Fibroblast of skin of back (primary cell): ENCODE results near the gene PCDH17.

Source experiments
- DNase-seq: peaks from one replicate; pipeline ENCODE4 v3.0.0-alpha.2; 2013

PCDH17 gene

GRCh38 chr13:57637515-57637914 lies 6.0 kb downstream of the PCDH17 start:
- DNase-seq: no peak

- DNase-seq: no peak
Measured at GRCh38 chr13:57638186-57638890, 6.8 kb downstream of the PCDH17 start.

GRCh38 chr13:57640607-57641006 lies 9.1 kb downstream of the PCDH17 start:
- no peak for DNase-seq

DNA sequence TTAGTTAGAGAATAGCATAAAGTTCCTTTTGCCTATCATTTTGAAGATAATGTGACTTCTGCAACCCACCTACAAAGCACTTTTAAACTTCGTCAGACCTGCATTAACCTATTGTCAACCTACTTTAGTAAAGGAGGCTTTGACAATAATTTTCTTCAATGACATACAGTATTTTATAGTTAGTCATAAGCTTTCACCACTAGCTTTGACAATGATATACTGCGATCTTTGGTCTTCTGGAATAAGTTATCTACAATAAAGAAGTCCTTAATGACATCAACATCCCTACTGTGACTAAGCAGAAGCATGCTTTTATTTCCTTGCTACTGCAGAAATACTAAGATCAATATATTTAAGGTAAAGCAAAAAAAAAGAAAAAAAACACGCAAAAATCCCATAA lies 9.5 kb downstream of the PCDH17 start:
- DNase-seq: no peak

- no peak for DNase-seq
Measured at GRCh38 chr13:57644106-57644505, 12.6 kb downstream of the PCDH17 start.

GRCh38 chr13:57653229-57653989 lies 21.9 kb downstream of the PCDH17 start:
- DNase-seq: no peak

GRCh38 chr13:57665481-57665880 lies 33.9 kb downstream of the PCDH17 start:
- no peak for DNase-seq

DNA sequence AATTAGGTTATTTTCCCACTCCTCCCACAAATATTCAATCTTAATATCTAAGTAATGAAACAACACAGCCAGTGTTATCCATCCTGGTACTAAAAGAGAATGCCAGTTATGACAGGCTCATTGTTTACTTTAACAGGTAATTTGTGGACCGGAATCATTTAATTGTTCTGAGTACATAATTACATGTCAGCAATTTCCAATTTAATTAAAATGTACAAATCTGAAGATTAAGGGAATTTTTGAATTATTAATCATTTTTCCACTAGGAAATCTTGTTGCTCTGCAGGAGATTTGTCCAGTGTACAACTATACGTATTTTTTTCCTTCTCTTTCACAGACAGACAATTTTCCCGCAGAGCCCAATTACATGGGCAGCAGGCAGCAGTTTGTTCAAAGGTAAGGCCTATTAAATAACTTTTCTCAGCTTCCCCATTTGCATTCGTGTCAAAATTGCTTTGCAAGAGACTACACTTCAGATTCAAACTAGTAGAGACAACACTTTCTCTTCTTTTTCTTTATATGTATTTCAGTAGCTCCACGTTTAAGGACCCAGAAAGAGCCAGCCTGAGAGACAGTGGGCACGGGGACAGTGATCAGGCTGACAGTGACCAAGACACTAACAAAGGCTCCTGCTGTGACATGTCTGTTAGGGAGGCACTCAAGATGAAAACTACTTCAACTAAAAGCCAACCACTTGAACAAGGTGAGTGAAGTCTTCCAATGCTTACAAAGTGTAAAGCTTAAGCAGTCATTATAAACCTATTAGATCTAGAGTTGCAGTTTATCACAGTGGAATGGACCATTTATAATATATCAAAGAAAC lies 34.8 kb downstream of the PCDH17 start:
- no peak for DNase-seq

DNA sequence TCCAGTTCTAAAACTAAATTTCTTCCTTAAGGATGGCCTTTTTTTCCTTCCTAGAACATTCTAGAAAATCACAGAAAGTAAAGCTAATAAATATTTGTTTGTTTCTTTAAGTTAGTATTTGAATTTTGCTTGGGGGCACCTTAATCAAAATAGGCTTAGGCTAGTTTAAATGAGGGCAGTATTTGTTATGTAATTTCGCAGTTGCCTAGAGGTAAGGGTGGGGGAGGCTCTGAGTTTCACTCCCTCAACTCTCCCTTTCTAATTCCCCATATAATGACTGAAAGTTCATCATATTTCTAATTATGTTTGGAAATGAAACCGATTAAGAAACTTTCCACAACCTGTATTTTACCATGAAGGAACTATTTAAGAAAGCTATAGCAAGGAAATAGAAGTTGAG lies 40.6 kb downstream of the PCDH17 start:
- DNase-seq: no peak

- no peak for DNase-seq
Measured at GRCh38 chr13:57673197-57673596, 41.7 kb downstream of the PCDH17 start.

DNA sequence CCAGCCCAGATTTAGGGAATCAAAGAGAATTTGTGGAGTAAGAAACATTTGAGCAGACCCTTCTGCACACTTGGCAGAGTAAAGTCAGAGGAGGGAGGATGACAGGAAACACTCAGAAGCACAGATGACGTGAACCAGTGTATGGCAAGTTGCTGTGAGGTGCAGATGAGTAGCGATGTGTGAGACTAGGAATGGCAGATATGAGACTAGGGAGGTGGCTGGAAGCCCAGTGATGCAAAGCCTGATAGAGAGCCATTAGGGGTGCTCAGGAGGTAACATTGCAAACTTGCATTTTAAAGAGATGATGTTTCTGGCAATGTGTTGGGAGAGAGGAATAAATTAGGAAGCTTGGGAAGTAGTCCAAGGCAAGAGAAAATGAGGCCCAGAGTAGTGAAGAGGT lies 44.0 kb downstream of the PCDH17 start:
- no peak for DNase-seq

DNA sequence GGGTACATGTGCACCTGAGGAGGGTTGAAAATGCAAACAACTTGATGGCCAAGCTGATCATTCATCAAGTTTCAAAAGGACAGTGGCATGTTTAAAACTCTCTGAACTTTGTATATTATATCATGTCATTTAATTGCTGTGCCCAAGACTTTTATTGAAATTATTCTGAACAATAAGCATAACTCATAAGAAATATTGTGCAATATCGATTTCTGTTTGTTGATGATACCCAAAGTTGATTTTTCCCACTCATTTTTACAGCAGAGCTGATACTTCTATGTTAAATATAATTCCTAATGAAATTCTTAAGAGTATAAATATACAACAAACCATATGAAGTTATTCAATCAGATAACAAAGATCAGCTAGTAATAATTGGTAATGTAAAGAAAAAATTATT lies 49.1 kb downstream of the PCDH17 start:
- no peak for DNase-seq

- DNase-seq: no peak
Measured at GRCh38 chr13:57682128-57682716, 50.7 kb downstream of the PCDH17 start.

- DNase-seq: no peak
Measured at GRCh38 chr13:57698851-57699250, 67.3 kb downstream of the PCDH17 start.

DNA sequence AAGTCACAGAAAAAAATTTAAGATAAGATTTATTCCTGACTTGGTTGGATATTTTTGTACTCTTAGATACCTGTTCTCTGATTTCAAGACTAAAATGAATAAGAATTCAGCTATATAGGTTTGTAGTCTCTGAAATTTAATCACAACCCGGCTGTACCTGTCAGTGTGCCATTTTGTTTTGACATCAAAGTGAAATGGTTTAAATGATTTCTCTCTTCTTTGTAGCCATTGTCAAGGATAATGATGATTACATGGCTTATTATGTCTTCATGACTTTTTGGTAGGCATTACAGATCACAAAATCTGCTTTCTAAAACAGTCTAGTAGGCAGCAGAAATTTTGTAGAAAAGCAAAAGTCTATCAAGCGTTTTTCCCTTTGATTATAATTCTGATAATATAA lies 72.5 kb downstream of the PCDH17 start:
- no peak for DNase-seq

DNA sequence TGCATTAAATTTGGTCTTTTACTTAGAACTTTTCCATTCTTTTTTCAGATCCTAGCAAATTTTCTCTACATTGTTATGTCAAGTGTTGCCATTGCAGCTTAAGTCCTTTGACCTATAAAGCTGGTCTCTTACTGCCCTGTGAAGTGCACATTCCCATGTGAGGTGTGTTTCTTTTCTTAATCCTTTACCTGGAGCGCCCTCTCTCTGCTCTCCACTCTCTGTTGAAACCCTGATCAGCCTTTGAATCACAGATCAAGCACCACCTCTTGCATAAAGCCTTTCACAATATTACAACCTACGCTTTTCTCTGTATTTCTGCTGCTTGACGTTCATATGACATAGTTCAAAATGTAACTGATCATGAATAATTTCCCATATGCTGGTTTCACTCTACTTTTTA lies 84.8 kb downstream of the PCDH17 start:
- no peak for DNase-seq

GRCh38 chr13:57724486-57725272 lies 93.1 kb downstream of the PCDH17 start:
- DNase-seq: no peak

GRCh38 chr13:57725480-57725879 lies 93.9 kb downstream of the PCDH17 start:
- DNase-seq: no peak

GRCh38 chr13:57726981-57727380 lies 95.4 kb downstream of the PCDH17 start:
- no peak for DNase-seq

- no peak for DNase-seq
Measured at GRCh38 chr13:57734306-57734705, 102.8 kb downstream of the PCDH17 start.

DNA sequence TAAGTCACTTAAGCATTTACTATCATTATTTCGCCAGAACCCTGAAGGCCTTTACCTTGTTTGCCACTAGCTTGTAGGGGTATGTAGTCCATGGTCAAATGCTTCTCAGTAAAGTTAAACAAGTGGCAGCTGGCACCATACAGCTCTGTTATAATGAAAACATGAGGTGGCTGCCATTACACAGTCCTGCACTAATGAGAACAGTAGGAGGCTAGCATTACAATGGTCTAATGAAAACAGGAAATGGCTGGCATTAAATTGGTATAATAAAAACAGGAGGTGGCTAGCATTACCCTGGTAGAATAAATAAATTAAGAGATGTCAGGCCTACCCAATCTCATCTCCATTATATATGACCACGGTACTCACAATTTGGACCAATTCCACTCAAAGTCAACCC lies 107.5 kb downstream of the PCDH17 start:
- no peak for DNase-seq

- no peak for DNase-seq
Measured at GRCh38 chr13:57739543-57740190, 108.1 kb downstream of the PCDH17 start.
